ENCODE results near the gene POLR2F.

The POLR2F gene

DNA sequence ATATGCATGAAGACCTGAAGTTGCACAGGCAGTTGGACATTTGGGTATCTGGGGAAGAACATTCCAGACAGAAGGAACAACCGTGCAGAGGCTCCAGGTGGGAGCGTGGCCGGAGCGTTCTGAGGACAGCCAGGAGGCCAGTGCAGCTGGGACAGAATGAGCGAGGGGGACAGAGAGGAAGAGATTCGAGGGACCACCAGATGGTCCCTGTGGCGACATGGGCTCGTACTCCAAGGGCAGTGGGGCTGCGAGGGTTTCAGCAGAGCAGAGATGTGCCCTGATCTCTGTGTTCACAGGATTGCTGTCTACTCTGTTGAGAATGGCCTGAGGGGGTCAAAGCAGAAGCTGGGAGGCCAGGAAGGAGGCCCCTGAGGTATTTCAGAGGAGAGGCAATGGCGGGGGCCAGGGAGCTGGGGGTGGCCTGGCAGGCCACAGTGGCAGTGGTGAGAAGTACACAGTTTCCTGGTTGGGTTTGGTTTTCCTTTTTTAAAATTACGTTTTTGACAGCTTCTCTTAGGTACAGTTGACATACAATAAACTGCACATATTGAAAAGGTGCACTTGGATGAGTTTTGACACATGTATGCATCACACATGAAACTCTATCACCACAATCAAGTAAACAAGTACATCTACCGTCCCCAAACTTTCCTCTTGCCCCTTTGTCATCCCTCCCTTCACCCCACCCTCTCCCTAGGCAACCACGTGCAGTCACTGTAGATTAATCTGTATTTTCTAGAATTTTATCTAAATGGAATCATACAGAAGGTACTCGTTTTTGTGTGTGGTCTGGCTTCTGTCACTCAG, 55.7 kb downstream of the POLR2F start:
- TF ChIP-seq, protein P1, sequence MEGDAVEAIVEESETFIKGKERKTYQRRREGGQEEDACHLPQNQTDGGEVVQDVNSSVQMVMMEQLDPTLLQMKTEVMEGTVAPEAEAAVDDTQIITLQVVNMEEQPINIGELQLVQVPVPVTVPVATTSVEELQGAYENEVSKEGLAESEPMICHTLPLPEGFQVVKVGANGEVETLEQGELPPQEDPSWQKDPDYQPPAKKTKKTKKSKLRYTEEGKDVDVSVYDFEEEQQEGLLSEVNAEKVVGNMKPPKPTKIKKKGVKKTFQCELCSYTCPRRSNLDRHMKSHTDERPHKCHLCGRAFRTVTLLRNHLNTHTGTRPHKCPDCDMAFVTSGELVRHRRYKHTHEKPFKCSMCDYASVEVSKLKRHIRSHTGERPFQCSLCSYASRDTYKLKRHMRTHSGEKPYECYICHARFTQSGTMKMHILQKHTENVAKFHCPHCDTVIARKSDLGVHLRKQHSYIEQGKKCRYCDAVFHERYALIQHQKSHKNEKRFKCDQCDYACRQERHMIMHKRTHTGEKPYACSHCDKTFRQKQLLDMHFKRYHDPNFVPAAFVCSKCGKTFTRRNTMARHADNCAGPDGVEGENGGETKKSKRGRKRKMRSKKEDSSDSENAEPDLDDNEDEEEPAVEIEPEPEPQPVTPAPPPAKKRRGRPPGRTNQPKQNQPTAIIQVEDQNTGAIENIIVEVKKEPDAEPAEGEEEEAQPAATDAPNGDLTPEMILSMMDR (IDR thresholded peaks at IDR 0.05; ENCODE audit: low read depth, low read length, poor library complexity, severe bottlenecking) = no peak
- TF ChIP-seq EZH2phosphoT487 (IDR thresholded peaks at IDR 0.05; ENCODE audit: borderline replicate concordance, low read length) = no peak
- no peaks in the 10 kb centered on the region for H4K20me1 ChIP-seq (ENCODE audit: control insufficient read depth, insufficient read depth, low read depth, low read length)
- no peaks in the 10 kb centered on the region for H3K4me1 ChIP-seq (ENCODE audit: control insufficient read depth, low read length)
- no peak overlapping the region for H3K4me2 ChIP-seq (ENCODE audit: low read length)
- H3K9me3 ChIP-seq (ENCODE audit: control insufficient read depth, insufficient read depth, low read length) = no peaks in the 10 kb centered on the region
- H3F3A ChIP-seq (ENCODE audit: control insufficient read depth, insufficient read depth) = no peaks in the 10 kb centered on the region
- no peak overlapping the region for H3K4me3 ChIP-seq (ENCODE audit: low read length)
- peaks cover 8% of the 10 kb centered on the region for H3K27me3 ChIP-seq (ENCODE audit: control insufficient read depth, low read length)
- H3K36me3 ChIP-seq (ENCODE audit: control insufficient read depth, low read length) = no peaks in the 10 kb centered on the region
- no peaks in the 10 kb centered on the region for H3K9me2 ChIP-seq (replicated peaks; ENCODE audit: control insufficient read depth, low read length)
- no peaks in the 10 kb centered on the region for H3K79me2 ChIP-seq (ENCODE audit: control insufficient read depth, low read length)
- H3K27ac ChIP-seq (ENCODE audit: low read depth, low read length) = no peak overlapping the region

DNA sequence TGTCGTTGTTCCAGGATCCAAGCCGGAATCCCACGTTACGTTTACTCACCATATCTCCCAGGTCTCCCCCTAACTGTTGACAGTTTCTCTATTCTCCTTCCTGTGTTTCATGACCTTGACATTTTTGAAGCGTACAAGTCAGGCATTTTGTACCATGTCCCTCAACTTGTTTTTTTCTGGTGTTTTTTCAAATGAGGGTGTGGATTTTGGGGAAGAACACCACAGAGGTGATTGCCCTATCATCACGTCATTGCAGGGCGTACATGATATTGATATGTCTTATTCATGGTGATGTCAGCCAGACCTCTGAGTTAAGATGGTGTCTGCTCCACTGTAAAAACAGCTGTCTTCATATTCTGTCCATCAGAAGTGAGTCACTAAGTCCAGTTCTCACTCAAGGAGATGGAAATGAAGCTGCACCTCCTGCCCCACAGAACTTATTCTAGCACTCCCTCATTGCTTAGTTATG, 59.1 kb downstream of the POLR2F start:
- Histone ChIP-seq H3K4me3 (ENCODE audit: low read length) (no peak overlapping the region), H3K36me3 (ENCODE audit: control insufficient read depth, low read length) (no peaks in the 10 kb centered on the region), H3K9me2 (replicated peaks; ENCODE audit: control insufficient read depth, low read length) (no peaks in the 10 kb centered on the region), H3K9me3 (ENCODE audit: control insufficient read depth, insufficient read depth, low read length) (no peaks in the 10 kb centered on the region), H3F3A (ENCODE audit: control insufficient read depth, insufficient read depth) (no peaks in the 10 kb centered on the region), H3K79me2 (ENCODE audit: control insufficient read depth, low read length) (no peaks in the 10 kb centered on the region), H3K27me3 (ENCODE audit: control insufficient read depth, low read length) (peaks cover 8% of the 10 kb centered on the region), H3K4me1 (ENCODE audit: control insufficient read depth, low read length) (no peaks in the 10 kb centered on the region), H3K27ac (ENCODE audit: low read depth, low read length) (no peak overlapping the region), H3K4me2 (ENCODE audit: low read length) (no peak overlapping the region), H4K20me1 (ENCODE audit: control insufficient read depth, insufficient read depth, low read depth, low read length) (no peaks in the 10 kb centered on the region)
- no peak for TF ChIP-seq EZH2phosphoT487 (IDR thresholded peaks at IDR 0.05; ENCODE audit: borderline replicate concordance, low read length)
- TF ChIP-seq, protein P1 (IDR thresholded peaks at IDR 0.05; ENCODE audit: low read depth, low read length, poor library complexity, severe bottlenecking) = no peak

DNA sequence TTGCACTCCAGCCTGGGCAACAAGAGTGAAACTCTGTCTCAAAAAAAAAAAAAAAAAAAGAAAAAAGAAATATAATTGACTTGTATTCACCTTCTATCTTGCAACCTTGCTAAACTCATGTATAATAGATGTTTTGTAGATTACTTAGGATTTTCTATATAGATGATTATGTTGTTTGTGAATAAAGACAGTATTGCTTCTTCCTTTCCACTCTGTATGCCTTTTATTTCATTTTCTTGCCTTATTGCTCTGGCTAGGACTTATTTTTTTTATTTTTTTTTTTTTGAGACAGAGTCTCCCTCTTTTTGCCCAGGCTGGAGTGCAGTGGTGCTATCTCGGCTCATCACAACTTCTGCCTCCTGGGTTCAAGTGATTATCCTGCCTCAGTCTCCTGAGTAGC, 60.6 kb downstream of the POLR2F start:
- Histone ChIP-seq H3K36me3 (ENCODE audit: control insufficient read depth, low read length) (no peaks in the 10 kb centered on the region), H3K4me3 (ENCODE audit: low read length) (no peak overlapping the region), H3K27me3 (ENCODE audit: control insufficient read depth, low read length) (peaks cover 8% of the 10 kb centered on the region), H3K9me3 (ENCODE audit: control insufficient read depth, insufficient read depth, low read length) (no peaks in the 10 kb centered on the region), H3K4me1 (ENCODE audit: control insufficient read depth, low read length) (no peaks in the 10 kb centered on the region), H3K27ac (ENCODE audit: low read depth, low read length) (no peak overlapping the region), H3K4me2 (ENCODE audit: low read length) (no peak overlapping the region), H4K20me1 (ENCODE audit: control insufficient read depth, insufficient read depth, low read depth, low read length) (no peaks in the 10 kb centered on the region), H3K9me2 (replicated peaks; ENCODE audit: control insufficient read depth, low read length) (no peaks in the 10 kb centered on the region), H3K79me2 (ENCODE audit: control insufficient read depth, low read length) (no peaks in the 10 kb centered on the region), H3F3A (ENCODE audit: control insufficient read depth, insufficient read depth) (no peaks in the 10 kb centered on the region)
- TF ChIP-seq, protein P1 (IDR thresholded peaks at IDR 0.05; ENCODE audit: low read depth, low read length, poor library complexity, severe bottlenecking) = no peak
- TF ChIP-seq EZH2phosphoT487 (IDR thresholded peaks at IDR 0.05; ENCODE audit: borderline replicate concordance, low read length) = no peak

Data from DOHH2 (cell line).